GM12892 (cell line): ENCODE measurements around the gene SPTBN1.

Experiments used
- POLR2A ChIP-seq: IDR thresholded peaks from 2 replicates; pipeline ENCODE4 v1.6.1; 2011; ENCODE audit warnings: low read depth, low read length, control low read depth
- POLR2AphosphoS5 ChIP-seq: IDR thresholded peaks from 2 replicates; pipeline ENCODE4 v1.6.1; 2011; ENCODE audit warnings: low read depth, low read length, control low read depth

DNA sequence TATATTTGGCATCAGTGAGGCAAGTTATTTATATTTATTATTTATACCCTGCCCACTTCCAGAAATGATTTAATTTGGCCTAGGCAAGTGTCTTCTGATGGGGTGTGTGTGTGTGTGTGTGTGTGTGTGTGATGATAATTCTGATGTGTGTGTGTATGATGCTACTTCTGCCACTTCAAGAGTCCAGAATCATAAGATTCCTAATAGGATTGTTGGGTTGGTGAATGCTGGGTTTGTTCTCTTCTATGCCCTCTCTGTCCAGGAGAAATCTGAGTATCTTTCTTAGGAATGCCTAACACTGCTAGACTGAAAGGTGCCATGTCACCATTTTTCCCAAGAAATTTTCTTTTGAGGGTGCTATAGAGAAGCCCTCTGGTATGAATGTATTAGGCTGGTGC, 122.5 kb downstream of the SPTBN1 start:
- TF ChIP-seq POLR2A, result no peak
- no peak for TF ChIP-seq POLR2AphosphoS5
